HG02642 (cell line): ENCODE measurements around the gene RRM2.
"Not testable (repeated sequence)": the region's sequence is repeated elsewhere in the genome, so short reads cannot be mapped to it uniquely, and the experiment has no call there.

Source experiments
- ATAC-seq: cut with Tn5 transposase; IDR thresholded peaks from one replicate; pipeline ENCODE4 v1.9.1; 2021; ENCODE audit warnings: mild to moderate bottlenecking; ENCODE audit not compliant: unreplicated experiment, poor library complexity

The RRM2 gene

DNA sequence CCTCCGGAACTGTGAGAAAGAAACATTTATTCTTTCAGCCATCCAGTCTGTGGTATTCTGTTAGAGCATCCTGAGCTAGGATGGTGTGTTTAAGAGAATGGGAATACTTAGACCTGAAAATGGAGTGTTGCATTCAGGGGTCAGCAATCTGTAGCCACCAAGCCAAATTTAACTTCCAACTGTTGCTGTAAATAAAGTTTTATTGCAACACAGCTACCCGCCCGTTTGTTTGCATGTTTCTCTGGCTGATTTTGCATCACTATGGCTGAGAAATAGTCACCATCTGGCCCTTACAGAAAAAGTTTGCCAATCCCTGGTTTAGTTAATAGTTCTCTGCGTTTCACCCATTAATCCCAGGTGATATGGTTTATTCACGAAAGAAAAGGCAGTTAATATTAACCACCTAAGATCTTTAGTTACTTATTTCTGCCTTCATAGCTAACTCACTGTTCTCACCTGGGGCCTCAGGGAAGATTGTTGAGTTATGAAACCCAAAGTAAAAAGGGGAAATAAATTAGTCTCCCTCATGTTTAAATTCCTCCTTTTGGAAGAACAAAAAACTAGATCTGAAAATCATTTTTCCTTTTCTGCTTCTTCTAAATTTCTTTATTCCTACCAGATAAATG is 32.9 kb upstream of the RRM2 start:
- ATAC-seq, result peak; percentile 42

DNA sequence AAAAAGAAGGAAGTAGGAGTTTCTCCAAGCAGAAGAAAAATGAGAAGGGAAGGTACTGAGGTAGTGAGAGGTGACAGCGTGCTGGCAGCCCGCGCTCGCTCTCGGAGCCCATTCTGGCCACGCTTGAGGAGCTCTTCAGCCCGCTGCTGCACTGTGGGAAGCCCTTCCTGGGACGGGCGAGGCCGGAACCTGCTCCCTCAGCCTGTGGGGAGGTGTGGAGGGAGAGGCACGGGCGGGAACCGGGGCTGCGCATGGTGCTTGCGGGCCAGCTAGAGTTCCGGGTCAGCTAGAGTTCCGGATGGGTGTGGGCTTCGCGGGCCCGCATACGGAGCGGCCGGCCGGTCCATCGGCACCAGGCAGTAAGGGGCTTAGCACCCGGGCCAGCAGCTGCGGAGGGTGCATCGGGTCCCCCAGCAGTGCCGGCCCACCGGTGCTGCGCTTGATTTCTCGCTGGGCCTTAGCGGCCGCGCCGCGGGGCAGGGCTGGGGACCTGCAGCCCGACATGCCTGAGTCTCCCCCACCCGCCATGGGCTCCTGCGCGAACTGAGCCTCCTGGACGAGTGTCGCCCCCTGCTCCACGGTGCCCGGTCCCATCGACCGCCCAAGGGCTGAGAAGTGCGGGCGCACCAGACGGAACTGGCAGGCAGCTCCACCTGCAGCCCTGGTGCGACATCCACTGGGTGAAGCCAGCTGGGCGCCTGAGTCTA is 31.2 kb upstream of the RRM2 start:
- no peak for ATAC-seq

DNA sequence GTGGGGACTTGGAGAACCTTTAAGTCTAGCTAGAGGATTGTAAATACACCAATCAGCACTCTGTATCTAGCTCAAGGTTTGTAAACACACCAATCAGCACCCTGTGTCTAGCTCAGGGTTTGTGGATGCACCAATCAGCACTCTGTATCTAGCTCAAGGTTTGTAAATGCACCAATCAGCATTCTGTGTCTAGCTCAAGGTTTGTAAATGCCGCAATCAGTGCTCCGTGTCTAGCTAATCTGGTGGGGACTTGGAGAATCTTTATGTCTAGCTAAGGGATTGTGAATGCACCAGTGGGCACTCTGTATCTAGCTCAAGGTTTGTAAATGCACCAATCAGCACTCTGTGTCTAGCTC is 30.7 kb upstream of the RRM2 start:
- ATAC-seq, result not testable (repeated sequence)

DNA sequence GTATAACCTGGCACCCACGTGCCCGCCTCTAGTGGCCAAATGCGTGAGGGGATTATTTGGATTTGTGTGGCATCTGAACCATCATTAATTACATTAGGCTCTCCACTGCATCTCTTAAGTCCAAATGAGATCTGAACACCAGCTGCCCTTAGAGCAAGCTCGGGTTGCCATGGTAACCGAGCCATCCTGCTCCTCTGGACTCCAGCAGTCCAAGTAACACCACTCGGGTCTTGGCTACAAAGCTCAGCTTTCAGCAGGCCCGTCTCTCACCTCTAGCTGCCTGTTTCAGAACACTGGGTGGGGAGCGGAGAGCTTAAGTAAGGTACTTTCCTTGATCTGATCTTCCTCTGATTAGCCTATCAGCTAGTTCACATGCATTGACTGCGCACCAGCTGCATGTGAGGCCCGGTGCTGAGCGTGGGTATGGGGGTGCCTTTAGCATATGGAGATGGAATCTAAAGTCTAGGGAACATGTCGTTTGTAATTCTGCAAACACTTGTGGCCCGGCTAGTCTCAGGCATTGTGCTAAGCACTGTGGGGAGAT is 28.2 kb upstream of the RRM2 start:
- no peak for ATAC-seq

DNA sequence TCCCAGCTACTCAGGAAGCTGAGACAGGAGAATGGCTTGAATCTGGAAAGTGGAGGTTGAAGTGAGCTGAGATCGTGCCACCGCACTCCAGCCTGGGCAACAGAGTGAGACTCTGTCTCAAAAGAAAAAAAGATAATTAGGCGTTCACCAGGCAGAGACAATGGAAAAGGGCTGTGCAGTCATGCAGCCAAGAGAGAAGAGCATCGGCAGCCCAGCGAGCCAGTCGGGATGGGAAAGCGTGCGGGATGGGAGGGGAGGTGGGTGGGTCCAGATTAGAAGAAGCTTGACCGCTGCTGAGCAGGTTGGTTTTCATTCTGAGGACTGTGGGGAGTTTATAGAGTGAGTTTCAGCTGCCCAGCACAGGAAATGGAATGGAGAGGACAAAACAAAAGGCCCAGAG is 27.4 kb upstream of the RRM2 start:
- no peak for ATAC-seq

DNA sequence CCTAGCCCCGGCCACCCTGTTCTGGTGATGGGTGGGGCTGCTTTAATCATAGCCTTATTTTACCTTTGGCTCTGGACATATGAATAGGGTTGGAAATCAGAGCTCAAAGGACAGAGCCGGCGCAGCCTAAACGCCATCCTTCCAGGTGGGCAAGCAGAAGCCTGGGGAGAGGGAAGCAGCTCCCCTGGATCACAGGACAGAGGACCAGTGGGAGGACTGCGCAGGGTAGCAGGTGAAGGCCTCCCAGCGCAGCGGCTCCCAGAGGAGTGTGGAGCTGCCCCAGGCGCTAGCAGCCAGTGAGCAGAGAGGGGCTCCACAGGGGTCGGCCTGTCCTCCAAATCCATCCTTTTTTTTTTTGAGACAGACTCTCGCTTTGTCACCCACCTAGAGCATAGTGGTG is 25.9 kb upstream of the RRM2 start:
- no peak for ATAC-seq

DNA sequence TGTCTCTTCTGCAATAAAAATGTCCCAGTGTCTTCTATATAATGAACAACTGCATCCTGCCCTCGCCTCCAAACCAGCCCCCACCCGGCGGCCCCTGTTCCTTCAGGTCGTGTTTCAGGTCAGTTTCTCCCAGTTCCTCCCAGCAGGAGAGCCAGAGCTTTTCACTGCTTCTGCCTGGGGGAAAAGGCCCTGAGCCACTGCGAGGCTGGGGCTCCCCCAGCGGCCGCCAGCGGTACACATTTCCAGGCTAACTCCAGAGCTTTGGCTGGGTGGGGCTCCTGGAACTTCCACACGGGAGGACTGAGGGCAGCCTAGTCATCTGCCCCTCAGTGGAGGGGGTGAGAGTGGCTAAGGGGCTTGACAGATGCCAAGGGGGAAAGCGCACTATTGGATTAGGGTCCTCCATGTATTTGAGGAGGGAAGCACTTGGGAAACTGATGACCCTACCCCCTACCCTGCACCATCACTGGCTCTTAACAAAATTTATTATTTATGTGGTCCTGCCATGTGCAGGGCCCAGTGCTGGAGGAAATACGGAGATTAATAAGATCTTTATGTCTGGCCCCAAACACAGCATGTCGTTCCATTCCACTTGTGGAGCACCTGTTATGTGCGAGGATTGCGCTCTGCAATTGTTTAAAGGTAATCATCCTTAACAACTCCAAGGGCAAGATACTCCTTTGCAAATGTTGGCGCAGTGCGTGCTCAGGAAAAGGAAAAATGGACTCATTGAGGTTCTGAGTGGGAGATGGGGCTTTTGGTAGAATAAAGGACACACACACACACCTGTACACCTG is 25.0 kb upstream of the RRM2 start:
- ATAC-seq, result peak; percentile 81

DNA sequence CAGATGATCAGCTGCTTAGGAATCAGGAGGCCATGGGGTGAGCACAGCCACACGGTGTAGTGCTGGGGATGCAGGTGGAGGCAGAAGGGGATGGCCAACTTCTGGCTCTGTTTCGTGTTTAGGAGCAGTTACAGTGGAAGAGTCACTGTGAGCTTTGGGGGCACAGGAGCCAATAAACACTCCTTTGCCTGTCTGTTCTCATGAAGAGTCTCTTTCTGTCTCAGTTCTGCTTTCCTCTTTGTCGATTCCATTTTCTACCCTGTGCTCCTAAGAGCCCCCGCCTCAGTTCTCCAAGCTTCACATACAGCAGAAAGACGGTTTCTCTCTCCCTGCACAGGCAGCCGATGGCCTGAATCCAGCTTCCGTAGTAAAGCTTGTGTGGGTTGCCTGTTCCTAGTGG is 21.0 kb upstream of the RRM2 start:
- peak; percentile 50 for ATAC-seq

DNA sequence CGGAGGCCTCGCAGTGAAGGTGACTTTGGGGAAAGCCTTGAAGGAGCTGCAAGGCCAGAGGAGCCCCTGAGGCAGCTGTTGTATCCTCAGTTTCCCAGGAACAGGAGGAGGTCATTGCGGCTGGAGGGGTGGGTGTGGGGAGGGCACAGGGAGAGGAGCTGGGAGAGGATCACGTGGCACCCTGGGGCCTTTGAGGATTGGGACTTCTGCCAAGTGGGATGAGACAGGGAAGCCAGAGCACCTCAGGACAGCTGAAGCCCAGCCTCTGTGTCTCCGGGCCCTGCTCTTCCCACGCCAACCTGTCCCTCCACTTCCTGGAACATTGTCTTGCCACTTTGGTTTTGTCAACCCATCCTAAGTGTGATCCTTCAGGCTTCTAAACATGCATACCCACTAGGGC is 19.4 kb upstream of the RRM2 start:
- ATAC-seq, result no peak

DNA sequence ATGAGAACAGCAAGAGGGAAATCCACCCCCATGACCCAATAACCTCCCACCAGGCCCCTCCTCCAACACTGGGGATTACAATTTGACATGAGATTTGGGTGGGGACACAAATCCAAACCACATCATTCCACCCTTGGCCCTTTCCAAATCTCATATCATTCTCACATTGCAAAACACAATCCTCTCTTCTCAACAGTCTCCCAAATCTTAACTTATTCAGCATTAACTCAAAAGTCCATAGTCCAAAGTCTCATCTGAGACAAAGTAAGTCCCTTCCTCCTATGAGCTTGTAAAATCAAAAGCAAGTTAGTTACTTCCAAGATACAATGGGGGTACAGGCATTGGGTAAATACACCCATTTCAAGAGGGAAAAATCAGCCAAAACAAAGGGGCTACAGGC is 17.6 kb upstream of the RRM2 start:
- ATAC-seq, result not testable (repeated sequence)

DNA sequence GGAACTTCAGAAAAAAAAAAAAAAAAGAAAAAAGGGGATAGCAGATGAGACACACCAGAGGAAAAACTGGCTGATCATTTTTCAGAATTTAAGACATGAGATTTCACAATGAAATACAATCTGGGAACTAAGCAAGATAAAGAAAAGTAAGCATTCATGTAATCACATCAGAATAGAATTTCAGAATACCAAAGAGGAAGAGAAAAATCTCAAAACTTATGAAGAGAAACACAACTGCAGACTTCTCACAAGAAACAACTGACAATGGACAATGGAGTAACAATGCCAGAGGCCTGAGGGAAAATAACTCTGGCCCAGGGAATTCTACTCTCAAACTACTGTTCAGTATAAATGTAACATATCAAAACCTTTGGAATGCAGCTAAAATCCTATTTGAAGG is 13.2 kb upstream of the RRM2 start:
- no peak for ATAC-seq

DNA sequence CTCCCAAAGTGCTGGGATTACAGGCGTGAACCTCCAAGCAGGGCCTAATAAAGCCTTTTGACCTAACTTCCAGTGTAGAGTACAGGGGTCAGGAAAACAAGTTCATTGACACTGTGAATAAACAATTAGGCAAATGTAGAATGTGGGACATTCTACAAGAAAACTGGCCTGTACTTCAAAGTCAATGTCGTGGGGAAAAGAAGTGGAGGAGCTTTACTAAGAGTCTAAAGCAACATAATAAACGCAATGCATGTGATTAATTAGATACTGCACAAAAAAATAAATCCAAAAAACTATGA is 3.6 kb upstream of the RRM2 start:
- ATAC-seq, result no peak

DNA sequence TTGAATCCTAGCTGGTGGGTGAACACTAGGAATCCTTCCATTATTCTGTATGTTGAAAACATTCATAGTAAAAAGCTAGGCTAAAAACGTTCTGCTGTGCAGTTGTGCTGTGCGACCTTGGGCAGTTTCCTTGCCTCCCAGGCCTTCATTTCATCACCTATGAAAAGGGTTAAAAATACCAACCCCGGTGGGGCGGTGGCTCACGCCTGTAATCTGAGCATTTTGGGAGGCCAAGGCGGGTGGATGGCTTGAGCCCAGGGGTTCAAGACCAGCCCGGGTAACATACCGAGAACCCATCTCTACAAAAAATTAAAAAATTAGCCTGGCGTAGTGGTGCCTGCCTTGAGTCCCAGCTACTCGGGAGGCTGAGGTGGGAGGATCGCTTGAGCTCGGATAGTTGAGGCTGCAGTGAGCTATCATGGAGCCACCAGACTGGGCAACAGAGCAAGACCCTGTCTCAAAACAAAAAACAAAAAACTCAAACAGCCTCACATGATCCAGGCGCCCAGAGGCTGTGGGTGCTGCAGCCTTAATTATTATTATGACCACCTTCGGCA is 2.9 kb upstream of the RRM2 start:
- ATAC-seq, result no peak

DNA sequence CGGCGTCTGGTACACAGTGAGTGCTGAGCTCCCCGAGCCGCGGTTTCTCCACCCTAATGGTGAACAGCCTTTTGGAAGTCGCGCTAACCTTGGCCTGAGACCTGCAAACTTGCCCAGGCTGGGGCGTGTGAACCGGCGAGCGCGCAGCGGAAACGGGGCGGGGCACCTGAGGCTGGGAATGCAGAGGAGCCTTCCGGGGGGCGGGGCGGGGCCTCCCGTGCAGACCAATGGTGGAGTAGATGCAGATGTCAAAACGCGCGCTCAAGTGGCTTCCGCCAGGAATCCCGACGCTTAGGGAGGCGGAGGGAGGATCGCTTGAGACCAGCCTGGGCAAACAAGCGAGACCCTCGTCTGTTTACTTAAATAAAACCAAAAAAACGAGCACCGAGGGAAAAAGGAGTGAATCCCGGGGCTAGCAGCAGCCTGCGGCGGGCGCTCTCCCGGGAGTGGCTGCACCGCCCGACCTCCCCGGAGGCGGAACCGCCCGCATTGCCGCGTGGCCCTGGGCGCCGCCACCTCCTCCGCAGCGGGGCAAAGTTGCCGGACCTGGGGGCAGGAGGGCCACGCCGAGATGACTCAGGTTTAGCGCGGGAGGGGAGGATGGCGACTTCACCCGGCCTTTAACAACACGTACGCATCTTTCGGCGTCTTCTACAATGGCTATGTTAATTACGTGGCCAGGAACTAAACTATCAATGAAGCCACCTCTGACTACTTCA is 2.2 kb upstream of the RRM2 start:
- peak; percentile 60 for ATAC-seq

DNA sequence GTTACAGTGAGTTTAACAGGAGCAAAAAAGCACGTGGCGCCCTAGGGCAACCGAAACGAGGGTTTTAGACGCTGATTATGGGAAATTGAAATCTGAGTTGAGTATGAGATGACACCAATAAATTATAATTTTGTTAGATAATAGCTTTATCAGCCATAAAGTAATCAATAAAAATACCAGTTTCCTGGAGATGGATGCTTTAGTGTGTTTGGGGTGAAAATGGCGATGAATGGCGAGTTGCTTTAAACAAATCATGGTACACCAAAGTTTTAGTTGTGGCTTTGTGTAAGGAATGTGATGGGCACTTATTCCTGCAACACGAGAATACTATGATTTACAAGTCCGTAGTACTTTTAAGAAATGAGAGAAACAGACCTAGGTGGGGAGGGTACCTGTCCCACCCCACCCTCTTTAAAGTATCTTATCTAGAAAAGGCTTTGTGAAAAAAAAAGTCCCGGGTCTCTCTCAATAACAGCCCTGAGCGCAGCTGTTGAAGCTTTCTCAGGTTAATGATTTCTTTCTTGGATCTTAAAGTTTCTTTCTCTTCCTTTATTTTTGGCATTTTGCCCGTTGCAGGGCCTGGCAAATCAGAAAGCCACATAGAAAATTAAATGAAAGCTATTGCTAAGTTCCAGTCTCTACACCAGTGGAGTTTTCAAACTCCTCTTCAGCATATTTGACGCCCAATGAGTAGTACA is 1.5 kb upstream of the RRM2 start:
- ATAC-seq, result no peak

DNA sequence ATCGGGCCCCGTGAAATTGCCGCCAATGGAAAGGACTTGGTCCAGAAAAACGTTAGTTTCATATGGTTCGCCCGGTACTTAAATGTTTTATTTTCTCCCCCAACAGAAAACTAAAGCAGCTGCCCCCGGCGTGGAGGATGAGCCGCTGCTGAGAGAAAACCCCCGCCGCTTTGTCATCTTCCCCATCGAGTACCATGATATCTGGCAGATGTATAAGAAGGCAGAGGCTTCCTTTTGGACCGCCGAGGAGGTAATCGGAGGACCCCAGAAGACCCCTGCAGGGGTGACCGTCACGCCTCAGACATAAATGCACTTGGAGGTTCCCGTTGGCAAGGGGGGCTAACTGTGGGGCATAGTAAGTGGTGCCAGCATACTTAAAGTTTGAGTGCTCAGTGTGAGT is 742 bp downstream of the RRM2 start:
- no peak for ATAC-seq

DNA sequence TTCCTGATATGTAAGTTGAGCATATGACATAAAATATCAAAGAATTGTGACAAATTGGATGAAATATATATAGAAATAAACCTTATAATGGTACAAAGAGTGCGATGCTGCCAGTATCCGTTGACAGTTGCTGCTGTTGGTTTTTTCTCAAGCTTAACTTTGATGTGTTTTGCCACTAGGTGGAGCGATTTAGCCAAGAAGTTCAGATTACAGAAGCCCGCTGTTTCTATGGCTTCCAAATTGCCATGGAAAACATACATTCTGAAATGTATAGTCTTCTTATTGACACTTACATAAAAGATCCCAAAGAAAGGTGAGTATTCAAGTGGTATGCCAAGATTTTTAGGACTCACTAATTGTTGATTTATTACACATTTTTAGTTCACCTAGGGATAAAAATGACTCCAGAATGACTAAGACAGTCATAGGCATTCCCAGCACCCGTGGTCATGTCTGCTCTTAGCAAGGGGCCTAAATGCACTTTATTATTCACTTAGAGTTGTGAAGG is 2.1 kb downstream of the RRM2 start:
- no peak for ATAC-seq

DNA sequence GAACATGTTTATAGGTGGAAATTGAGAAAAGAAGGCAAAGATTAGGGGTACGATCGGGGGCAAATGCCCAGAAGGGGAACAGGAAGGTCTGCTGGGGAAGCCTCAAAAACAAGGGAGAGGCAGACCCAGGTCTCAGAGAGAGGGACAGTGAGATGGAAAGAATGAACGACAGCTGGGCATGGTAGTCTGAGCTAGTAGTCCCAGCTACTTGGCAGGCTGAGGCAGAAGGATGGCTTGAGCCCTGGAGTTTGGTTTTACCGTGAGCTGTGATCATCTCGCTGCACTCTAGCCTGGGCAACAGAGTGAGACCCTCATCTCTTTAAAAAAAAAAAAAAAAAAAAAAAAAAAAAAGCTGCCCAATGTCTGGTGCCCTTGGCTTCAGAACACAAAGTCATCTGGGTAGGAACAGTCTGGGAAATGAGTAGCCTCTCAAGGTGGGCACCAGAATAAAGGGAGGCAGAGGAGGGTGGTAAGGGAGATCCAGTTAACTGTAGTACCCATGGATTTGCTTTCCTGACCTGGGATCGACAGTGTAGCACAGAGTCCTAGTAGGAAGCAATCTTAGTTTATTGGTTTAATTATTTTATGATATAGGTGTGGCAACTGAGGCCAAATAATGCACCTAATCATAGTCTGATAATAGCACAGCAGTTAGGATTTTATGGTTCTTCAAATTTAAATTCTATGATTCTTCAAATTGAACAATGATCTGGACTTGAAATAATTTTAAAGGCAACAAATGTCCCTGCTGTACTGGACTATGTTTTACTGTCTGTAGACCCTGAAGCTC is 3.5 kb downstream of the RRM2 start:
- no peak for ATAC-seq

DNA sequence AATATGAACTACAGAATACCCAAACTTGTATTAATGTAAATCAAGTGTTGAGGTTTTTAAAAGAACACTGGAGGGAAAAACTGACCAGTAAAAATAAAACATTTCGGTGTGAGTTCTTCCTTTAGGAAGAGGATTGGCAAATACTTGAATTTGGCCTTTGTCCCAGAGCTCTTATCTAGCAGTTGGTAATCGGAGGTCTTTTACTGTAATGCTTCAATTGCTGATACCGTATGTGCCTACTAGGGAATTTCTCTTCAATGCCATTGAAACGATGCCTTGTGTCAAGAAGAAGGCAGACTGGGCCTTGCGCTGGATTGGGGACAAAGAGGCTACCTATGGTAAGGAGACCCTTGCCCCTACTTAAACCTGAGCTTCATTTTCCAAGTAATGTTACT is 4.1 kb downstream of the RRM2 start:
- ATAC-seq, result no peak
